ENCODE results near the gene MYBL2.
A peak's percentile ranks its signal among the peaks of the same experiment; 100 is the strongest.

The MYBL2 gene

DNA sequence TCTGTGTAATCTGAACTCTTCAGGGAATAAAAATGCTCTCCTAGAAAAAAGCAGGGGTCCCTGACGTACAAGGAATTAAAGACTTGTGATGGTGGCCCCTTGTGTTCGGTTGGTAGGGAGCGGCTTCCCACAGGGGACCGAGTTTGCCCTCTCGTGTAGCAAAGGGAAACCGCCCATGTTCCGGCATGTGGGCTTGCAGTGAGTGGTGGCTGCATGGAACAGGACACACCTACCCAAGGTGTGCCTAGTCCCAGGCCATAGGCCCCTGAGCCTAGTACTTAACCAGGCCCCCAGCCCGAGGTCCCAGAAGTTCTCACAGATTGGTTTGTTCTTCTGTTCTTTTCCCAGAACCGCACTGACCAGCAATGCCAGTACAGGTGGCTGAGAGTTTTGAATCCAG is 15.5 kb downstream of the MYBL2 start:
- no peak for DNase-seq (ENCODE audit: low read depth in 2 of 2)

DNA sequence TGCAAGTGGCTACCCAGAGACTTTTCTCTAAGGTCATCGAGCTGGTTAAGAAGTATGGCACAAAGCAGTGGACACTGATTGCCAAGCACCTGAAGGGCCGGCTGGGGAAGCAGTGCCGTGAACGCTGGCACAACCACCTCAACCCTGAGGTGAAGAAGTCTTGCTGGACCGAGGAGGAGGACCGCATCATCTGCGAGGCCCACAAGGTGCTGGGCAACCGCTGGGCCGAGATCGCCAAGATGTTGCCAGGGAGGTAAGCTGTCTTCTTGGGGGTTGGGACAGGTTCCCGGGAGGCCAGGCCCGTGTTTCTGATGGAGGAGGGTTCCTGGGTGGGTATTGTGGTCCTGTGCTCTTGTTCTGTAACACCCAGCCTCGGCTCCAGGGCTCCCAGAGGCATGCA is 19.9 kb downstream of the MYBL2 start:
- no peak for DNase-seq (ENCODE audit: low read depth in 2 of 2)

DNA sequence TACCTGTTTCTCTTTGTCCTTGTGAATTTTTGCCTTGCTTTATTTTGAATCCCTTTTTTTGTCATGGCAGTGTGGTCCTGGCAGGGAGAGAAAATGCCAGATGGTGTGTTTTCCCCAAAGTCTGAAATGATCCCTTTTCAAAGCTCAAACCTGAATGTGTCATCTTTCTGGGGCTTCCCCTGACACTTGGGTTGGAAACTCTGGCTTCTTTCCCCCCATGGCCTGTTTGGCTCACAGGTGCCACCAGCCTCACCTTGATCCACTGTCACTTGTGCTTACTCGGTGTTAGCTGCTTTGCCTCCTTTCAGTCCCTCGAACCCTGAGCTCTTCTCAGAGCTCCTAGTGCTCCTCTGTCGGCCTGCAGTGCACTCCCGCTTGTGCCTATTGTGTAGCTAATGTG is 22.3 kb downstream of the MYBL2 start:
- DNase-seq (ENCODE audit: low read depth in 2 of 2) = no peak

DNA sequence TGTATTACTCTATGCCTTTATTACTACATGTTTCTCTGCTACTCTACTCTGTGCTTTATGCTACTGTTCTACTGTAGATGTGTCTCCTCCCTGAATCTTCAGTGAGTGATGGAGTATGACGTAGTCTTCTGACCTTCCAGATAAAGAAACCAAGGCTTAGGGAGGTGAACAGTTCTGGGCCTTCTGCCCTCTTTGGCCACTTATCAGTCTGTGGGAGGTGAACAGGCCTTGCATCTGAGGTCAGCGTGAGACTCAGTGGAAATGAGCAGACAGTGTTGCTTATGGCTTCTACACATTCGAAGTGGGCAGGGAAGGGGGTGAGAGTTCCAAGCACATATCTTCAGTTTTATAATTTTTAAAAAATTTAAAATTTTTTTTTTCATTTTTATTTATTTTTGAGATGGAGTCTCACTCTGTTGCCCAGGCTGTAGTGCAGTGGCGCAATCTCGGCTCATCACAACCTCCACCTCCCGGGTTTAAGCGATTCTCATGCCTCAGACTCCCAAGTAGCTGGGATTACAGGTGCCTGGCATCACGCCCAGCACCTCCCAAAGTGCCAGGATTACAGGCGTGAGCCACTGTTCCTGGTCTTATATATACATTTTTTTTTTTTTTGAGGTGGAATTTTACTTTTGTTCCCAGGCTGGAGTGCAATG is 24.2 kb downstream of the MYBL2 start:
- DNase-seq (ENCODE audit: low read depth in 2 of 2) = no peak

DNA sequence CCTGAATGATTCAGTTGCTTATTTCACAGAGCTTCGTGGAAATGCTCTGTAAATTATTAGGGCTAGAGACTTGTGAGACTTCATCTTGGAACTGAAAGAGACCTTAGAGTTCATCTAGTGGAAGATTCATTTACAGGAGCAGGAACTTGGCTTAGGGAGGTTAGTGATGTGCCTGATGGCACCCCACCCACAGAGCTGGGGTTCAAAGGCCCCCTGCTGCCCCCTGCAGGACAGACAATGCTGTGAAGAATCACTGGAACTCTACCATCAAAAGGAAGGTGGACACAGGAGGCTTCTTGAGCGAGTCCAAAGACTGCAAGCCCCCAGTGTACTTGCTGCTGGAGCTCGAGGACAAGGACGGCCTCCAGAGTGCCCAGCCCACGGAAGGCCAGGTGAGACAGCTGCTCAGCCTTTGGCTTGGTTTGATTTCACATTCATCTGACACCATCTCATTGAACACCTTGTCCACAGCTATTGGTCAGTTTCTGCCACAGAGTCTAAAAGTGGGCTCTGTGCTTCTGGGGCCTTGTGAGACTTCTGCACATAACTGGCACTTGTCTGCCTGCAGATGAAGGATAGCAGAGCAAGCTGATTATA is 25.1 kb downstream of the MYBL2 start:
- peak; percentile 49 to 62 for DNase-seq (ENCODE audit: low read depth in 2 of 2)

DNA sequence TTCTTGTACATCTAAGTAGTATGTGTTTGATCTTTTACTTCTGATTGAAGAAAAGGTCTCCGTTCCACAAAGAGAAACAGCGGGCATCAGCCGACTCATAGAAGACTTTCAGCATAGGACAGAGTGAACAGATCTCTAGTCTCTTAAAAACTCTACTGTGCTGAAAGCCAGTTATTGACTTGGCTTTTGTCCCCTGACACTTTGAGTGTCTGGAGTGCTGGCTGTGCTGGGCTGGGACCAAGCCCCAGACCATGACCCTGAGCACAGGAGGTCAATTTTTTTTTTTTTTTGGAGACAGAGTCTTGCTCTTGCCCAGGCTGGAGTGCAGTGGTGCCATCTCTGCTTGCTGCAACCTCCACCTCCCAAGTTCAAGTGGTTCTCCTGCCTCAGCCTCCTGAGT is 27.8 kb downstream of the MYBL2 start:
- no peak for DNase-seq (ENCODE audit: low read depth in 2 of 2)

DNA sequence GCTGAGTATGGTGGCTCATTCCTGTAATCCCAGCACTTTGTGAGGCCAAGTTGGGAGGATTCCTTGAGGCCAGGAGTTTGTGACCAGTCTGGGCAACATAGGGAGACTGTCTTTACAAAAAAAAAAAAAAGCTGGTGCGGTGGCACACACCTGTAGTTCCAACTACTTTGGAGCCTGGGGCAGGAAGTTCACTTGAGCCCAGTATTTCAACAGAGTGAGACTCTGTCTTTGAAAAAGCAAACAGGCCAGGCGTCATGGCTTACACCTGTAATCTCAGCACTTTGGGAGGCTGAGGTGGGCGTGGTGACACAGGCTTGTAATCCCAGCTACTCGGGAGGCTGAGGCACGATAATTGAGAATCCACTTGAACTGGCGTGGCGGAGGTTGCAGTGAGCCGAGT is 28.7 kb downstream of the MYBL2 start:
- no peak for DNase-seq (ENCODE audit: low read depth in 2 of 2)

DNA sequence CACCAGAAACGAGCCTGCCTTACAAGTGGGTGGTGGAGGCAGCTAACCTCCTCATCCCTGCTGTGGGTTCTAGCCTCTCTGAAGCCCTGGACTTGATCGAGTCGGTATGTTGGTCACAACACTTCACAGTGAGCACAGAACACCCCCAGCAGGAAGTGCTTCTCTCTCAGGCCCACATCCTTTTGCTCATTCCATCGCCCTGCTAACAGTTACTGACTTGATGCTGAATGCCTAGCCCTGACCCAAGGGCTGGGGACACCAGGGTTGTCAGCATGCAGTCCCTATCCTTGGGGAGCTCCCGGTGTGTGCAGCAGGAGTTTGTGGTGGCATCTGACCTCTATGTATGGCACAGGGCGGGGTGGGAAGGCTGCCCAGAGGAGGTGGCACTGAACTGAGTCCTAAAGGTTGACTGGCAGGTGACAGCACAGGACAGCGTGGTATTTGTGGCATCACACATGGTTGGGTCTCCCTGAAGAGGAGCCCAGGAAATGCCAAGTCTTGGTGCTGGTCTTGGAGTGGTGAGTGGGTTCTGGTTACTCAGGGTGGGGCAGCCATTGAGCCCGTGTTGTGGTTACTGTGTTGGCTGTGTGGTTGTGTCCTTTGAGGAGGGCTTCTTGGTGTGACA is 33.1 kb downstream of the MYBL2 start:
- DNase-seq (ENCODE audit: low read depth in 2 of 2) = no peak

DNA sequence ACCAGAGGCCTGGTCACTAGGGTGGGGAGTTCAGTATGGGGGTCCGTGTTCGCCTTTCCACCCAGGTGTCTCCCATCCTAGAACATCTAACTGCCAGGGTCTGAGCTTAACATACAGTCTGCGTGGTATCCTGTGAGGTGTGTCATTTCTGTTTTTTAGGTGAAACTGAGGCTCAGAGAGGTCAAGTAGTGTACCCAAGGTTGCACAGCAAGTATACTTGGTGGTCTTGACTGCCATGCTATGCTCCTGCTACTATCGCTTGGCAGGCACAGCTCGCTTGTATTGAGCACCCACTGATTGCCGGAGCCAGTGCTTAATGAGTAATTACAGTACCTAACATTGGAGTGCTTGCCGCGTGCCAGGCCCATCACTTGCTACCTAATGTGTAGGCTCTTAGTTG is 33.7 kb downstream of the MYBL2 start:
- DNase-seq (ENCODE audit: low read depth in 2 of 2) = no peak

DNA sequence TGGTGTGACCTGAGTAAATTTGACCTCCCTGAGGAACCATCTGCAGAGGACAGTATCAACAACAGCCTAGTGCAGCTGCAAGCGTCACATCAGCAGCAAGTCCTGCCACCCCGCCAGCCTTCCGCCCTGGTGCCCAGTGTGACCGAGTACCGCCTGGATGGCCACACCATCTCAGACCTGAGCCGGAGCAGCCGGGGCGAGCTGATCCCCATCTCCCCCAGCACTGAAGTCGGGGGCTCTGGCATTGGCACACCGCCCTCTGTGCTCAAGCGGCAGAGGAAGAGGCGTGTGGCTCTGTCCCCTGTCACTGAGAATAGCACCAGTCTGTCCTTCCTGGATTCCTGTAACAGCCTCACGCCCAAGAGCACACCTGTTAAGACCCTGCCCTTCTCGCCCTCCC is 35.6 kb downstream of the MYBL2 start:
- DNase-seq (ENCODE audit: low read depth in 2 of 2) = no peak

DNA sequence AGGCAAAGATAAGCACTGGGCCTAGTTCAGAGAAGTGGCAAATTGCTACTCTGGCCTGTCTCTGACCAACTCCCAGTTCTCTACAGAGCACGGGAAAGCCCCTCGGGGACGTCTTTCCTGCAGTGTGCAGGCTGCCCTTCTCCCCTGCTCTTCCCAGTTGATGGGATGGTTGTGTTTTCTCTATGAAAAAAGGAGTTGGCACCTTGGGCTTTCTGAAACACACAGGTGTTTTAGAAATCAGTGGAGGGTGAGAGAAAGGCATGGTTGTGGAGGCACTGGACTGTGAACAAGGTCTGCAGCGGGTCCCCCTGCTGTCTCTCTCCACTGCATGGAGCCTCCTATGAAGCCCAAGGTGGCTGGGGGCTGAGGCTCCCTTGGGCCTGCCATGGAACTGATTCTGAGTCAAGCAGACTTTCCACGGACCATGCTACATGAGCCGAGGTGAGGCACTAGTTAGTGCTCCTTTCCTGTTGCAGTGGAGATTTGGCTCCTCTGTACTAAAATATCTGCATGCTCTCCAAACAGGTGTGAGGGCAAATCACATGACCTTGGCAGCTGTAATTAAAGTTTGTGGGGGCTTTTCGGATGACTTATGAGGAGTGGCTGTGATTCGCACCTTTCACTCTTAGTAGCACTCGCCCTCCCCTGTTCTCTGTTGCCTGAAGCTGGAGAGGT is 43.6 kb downstream of the MYBL2 start:
- DNase-seq (ENCODE audit: low read depth in 2 of 2) = no peak

DNA sequence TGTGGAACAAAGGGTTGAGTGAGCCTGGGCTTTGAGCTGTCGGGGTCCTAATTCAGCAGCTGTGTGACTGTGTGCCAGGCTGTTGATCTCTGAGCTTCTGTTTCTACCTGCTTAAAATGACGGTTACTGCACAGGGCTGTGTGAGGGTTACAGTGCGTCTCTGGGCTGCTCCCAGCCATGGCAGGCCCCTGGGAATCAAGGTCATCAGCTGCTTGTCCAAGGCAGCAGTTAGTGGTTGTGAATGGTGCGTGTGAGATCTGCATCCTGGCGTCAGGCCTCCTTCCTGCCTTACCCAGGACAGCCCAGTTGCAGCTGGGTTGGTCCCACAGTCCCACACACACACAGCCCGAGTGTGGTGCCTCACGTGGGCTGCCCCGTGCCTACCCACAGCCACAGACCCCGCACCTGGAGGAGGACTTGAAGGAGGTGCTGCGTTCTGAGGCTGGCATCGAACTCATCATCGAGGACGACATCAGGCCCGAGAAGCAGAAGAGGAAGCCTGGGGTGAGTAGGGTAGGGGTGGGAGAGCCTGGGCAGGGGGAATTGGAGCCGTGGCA is 44.3 kb downstream of the MYBL2 start:
- DNase-seq (ENCODE audit: low read depth in 2 of 2) = no peak

DNA sequence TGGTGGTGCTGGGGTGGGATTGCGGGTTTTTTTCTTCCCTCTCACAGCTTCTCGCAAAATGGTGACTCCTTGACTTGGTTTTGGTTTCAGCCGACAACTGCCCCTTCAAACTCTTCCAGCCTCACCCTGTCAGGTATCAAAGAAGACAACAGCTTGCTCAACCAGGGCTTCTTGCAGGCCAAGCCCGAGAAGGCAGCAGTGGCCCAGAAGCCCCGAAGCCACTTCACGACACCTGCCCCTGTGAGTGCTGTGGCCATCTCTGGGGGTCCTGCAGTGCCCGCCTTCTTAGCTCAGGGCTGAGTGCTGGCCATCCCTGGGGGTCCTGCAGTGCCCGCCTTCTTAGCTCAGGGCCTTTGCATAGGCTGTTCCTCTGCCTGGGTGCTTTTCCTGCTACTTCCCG is 48.1 kb downstream of the MYBL2 start:
- no peak for DNase-seq (ENCODE audit: low read depth in 2 of 2)

DNA sequence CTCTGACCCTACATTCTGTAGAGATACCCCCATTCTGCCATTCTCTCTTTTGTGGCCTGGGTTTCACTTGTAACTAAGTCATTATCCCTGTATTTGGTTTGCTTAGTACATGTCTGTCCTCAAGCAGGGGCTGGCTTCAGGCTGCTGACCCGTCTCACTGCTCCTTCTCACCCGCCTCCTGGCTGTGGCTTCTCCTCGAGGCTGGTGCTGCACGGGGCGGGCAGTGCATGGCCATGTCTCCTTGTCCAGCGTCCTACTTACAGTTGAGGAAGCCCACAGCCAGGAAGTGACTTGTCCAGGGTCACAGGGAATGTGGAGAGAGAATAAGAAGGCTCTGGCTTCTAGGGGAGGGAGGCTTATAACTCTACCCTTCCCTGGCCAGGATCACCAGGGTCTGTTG is 48.6 kb downstream of the MYBL2 start:
- no peak for DNase-seq (ENCODE audit: low read depth in 2 of 2)

DNA sequence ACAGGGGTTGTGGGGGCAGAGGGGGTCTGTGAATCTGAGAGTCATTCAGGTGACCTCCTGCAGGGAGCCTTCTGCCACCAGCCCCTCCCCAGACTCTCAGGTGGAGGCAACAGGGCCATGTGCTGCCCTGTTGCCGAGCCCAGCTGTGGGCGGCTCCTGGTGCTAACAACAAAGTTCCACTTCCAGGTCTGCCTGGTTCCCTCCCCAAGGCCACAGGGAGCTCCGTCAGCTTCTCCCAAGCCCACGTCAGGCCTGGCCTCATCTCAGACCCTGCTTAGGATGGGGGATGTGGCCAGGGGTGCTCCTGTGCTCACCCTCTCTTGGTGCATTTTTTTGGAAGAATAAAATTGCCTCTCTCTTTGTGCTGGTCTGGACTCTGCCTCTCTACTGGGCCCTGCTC is 49.2 kb downstream of the MYBL2 start:
- DNase-seq (ENCODE audit: low read depth in 2 of 2) = no peak

DNA sequence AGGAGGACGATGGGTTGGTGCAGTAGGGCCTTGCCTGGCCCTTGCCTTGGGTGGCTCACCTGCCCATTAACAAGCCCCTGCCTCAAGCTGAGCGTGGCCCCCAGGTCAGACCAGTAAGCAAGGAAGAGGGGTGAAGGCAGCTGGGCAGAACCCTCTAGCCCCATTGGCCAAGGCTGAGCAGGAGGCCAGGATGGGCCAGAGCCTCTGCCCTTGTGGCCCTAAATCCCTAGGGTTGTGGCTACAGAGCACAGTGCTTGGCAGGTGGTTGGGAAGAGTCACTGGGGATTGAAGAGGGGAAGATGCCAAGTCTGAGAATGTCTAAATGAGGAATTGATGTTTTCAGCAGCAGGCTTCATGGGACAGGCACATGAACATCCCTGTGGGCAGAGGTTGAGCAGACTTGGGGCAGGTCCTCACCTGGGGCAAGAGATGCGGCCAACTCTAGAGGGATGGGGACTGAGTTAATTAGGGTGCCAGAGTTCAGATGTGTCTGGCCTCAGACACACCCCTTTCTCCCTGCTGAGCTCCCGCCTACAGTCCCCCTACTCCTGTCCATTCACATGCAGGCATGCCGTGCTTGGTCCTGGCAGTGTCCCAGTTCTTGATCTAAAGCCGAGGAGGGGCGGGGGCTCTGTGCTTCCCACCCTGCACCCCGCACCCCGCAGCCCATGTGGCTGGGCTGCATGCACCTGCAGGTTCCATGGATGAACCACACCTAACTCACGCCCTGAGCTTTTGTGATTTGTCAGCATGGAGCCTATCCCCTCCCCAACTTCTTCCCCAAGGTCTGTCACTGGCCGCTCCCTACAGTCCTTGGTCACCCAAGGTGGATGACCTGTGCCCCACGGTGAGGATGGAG is 50.1 kb downstream of the MYBL2 start:
- DNase-seq (ENCODE audit: low read depth in 2 of 2) = no peak

DNA sequence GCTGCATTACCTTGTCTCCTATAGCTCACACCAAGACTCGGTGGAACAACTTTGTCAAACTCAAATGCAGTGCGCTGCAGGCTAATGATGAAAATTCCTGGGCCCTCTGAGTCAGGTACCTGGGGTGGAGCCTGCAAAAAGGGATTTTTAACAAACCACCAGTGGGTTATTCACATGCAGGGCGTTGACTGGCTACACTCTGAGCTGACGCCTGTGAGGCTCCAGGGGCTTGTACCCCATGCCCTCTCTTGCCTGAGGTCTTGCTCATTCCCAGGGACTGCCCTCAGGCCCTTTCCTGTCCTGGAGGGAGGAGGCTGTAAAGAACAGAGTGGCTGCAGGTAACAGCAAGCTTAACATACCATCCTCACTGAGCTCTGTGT is 50.7 kb downstream of the MYBL2 start:
- no peak for DNase-seq (ENCODE audit: low read depth in 2 of 2)

DNA sequence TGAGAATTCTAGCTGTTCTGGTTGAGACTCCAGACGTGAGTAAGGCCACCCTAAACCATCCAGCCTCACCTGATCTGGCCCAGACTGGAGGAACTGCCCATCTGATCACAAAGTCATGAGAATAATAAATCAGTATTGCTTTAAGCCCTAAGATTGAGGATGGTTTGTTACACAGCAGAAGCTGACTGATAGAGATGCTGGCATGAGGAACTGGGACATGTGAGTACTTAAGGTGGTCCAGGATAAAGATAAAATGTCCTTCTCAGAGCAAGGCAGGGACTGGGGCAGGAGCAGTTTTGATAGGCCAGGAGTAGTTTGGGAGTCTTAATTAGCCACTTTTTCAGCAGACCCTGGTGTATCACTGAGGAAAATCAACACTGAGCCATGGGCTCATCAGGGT is 53.1 kb downstream of the MYBL2 start:
- no peak for DNase-seq (ENCODE audit: low read depth in 2 of 2)

DNA sequence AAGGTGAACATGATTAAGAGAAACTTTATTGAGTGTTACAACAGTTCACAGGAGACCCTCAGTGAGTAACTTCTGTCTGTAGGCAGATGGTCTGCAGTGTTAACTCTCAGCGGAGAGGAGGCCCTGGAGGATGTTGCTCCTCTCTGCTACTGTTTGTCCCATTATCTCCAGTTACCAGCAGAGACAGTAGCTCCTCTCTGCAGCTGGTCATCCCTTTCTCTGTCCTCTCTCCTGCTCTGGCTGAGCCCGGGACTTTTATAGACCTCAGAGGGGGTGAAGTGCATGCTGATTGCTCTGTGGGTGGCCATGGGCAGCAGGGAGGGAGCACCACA is 54.1 kb downstream of the MYBL2 start:
- DNase-seq (ENCODE audit: low read depth in 2 of 2) = no peak

DNA sequence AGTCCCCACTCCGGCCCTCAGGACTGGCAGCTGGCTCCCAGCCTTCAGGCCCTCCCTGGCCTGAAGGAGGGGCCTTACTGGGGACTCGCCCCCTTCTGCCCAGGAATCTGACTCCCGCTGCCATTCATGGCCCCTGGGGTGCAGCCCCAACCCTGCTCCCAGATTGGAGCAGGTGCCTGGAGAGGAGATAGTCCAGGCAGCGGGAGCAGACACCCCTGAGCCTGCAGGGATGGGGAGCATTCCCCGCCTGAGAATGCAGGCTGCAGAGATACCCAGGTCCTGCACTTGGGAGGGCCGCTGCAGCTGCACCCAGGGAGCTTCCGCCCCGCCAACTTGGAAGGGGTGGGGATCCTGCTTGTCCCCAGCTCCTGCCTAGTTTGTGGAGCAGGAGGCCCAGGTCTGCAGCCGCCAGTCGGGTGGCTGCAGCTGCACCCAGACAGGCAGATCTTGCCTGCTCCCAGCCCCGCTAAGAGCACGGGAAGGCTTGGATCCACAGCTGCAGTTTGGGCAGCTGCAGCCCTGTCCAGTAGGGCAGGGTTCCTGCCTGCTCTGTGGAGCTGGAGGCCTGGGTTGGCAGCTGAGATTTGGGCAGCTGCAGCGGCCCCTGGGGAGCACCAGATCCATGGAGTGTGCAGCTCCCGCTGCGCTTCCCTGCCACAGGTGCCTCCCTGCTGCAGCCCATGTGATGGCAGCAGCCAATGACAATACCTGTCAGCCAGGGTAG is 54.7 kb downstream of the MYBL2 start:
- no peak for DNase-seq (ENCODE audit: low read depth in 2 of 2)

DNA sequence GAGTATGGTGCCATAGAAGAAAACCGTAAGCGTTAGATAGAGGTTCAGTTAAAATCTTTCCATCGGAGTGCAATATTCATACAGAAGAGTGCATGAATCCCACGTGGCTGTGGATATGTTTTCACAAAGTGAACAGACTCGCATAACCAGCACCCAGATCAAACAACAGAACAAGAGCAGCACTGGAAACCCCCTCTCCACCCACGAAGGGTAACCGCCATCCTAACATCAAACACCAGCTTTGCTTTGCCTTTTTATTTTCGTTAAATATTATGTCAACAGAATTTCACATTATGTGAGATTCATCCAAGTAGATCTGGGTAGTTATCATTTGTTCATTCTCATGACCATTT is 55.2 kb downstream of the MYBL2 start:
- DNase-seq (ENCODE audit: low read depth in 2 of 2) = peak in 1 of 2 donors; percentile 25
